H1 (cell line): ENCODE results near the gene CRTAC1. TPM values are rescaled to one million over a fixed set of nuclear protein-coding genes. Genes with fewer than 3 reads are reported as not detected.

Experiments used
- CTCF ChIA-PET: fragments of 300-600 bp; sonication (Branson Sonifier 250); formaldehyde crosslinking; loops from one replicate; lab custom pipeline; 2021; ENCODE audit not compliant: partially characterized antibody; lab: Charles Lee
- POLR2A ChIA-PET: fragments of 300-600 bp; sonication (Branson Sonifier 250); formaldehyde crosslinking; loops from one replicate; lab custom pipeline; 2021; ENCODE audit warnings: inconsistent platforms; ENCODE audit not compliant: partially characterized antibody; lab: Charles Lee
- DNase-seq, 2 experiments: peaks; one replicate each; pipeline versions ENCODE4 v3.0.0 to v3.0.0-alpha.2; 2010 to 2022; ENCODE audit warnings: low spot score in 2 of 2, low read depth in 1 of 2, mixed read lengths in 1 of 2
- FAIRE-seq: peaks from 2 replicates; lab custom pipeline; 2011; peaks lifted over from hg19 to GRCh38; lab: Jason Lieb, UNC
- H2AFZ ChIP-seq: 2 replicates; pipeline ENCODE4 v1.8.1; 2012; ENCODE audit warnings: low read length, inconsistent platforms
- H2AK5ac ChIP-seq: 2 replicates; pipeline ENCODE4 v1.6.1; 2013; ENCODE audit warnings: low read depth, low read length
- H2BK120ac ChIP-seq: replicated peaks from 2 replicates; pipeline ENCODE3; 2013; ENCODE audit warnings: low read depth, low read length, inconsistent platforms
- H2BK12ac ChIP-seq: 2 replicates; pipeline ENCODE4 v1.6.1; 2013; ENCODE audit warnings: low read depth, low read length
- H2BK15ac ChIP-seq: 2 replicates; pipeline ENCODE4 v1.6.1; 2013; ENCODE audit warnings: low read length
- H2BK20ac ChIP-seq: 2 replicates; pipeline ENCODE4 v1.6.1; 2013; ENCODE audit warnings: low read length
- H2BK5ac ChIP-seq: 2 replicates; pipeline ENCODE4 v1.6.1; 2013; ENCODE audit warnings: low read depth, low read length
- H3K14ac ChIP-seq: 2 replicates; pipeline ENCODE4 v1.6.1; 2013; ENCODE audit warnings: inconsistent platforms; ENCODE audit not compliant: insufficient read length
- H3K18ac ChIP-seq: 2 replicates; pipeline ENCODE4 v1.6.1; 2013; ENCODE audit warnings: low read length; ENCODE audit errors: extremely low read depth
- H3K23ac ChIP-seq: 2 replicates; pipeline ENCODE4 v1.6.1; 2013; ENCODE audit warnings: inconsistent platforms; ENCODE audit not compliant: insufficient read length
- H3K23me2 ChIP-seq: 2 replicates; pipeline ENCODE4 v1.6.1; 2013; ENCODE audit warnings: low read depth, low read length
- H3K27ac ChIP-seq: 2 replicates; pipeline ENCODE4 v1.6.1; 2011; ENCODE audit warnings: low read depth, low read length, inconsistent platforms
- H3K27me3 ChIP-seq, 4 experiments: replicated peaks in 1 of 4; 1 replicate in 1 of 4; 2 replicates in 3 of 4; pipeline versions ENCODE4 v1.6.1 to v1.8.1; 2011 to 2013; ENCODE audit warnings: low read length in 3 of 4, mild to moderate bottlenecking in 3 of 4, inconsistent platforms in 2 of 4, mixed read lengths in 2 of 4, moderate library complexity in 1 of 4; ENCODE audit not compliant: control insufficient read depth in 3 of 4, insufficient read depth in 3 of 4; ENCODE audit errors: extremely low read depth in 1 of 4
- H3K36me3 ChIP-seq, 4 experiments: 2 replicates each; pipeline versions ENCODE4 v1.6.1 to v1.8.1; 2011 to 2013; ENCODE audit warnings: mild to moderate bottlenecking in 4 of 4, low read length in 3 of 4, moderate library complexity in 2 of 4, control low read depth in 1 of 4, inconsistent platforms in 1 of 4; ENCODE audit not compliant: insufficient read depth in 4 of 4, control insufficient read depth in 2 of 4
- H3K4ac ChIP-seq: replicated peaks from 2 replicates; pipeline ENCODE3; 2013; ENCODE audit warnings: low read length, low read depth, mixed read lengths, inconsistent platforms; ENCODE audit not compliant: insufficient read length
- H3K4me1 ChIP-seq, 4 experiments: replicated peaks in 1 of 4; 1 replicate in 1 of 4; 2 replicates in 3 of 4; pipeline versions ENCODE4 v1.6.1 to v1.8.1; 2011 to 2013; ENCODE audit warnings: low read length in 3 of 4, inconsistent platforms in 2 of 4, mixed read lengths in 1 of 4; ENCODE audit not compliant: insufficient read depth in 4 of 4, control insufficient read depth in 3 of 4
- H3K4me2 ChIP-seq, 2 experiments: 2 replicates each; pipeline versions ENCODE4 v1.6.1 to v1.8.1; 2011 to 2013; ENCODE audit warnings: low read depth in 2 of 2, low read length in 2 of 2, control low read depth in 1 of 2, inconsistent platforms in 1 of 2, mild to moderate bottlenecking in 1 of 2; ENCODE audit not compliant: insufficient read depth in 1 of 2
- H3K4me3 ChIP-seq, 4 experiments: fragments of 200-600, 300-600 bp in 1 of 4; sonication (generic), shearing (Covaris generic), sonication (Bioruptor Twin) in 1 of 4; 2 replicates each; pipeline versions ENCODE4 v1.5.1 to v1.8.1; 2011 to 2016; ENCODE audit warnings: low read length in 4 of 4, low read depth in 3 of 4, control low read depth in 2 of 4, inconsistent platforms in 2 of 4, mild to moderate bottlenecking in 2 of 4, mixed read lengths in 1 of 4, moderate library complexity in 1 of 4; ENCODE audit not compliant: insufficient read depth in 2 of 4; ENCODE audit errors: extremely low read depth in 1 of 4
- H3K56ac ChIP-seq: replicated peaks from 2 replicates; pipeline ENCODE3; 2013; ENCODE audit warnings: low read depth, mild to moderate bottlenecking, mixed read lengths, low read length, inconsistent platforms; ENCODE audit not compliant: insufficient read length
- H3K79me1 ChIP-seq: 2 replicates; pipeline ENCODE4 v1.6.1; 2013; ENCODE audit warnings: low read depth, low read length, control low read depth
- H3K79me2 ChIP-seq, 2 experiments: 2 replicates each; pipeline versions ENCODE4 v1.6.1 to v1.8.1; 2012 to 2013; ENCODE audit warnings: low read length in 2 of 2, mild to moderate bottlenecking in 2 of 2, inconsistent platforms in 1 of 2; ENCODE audit not compliant: insufficient read depth in 2 of 2, control insufficient read depth in 1 of 2
- H3K9ac ChIP-seq, 4 experiments: replicated peaks in 1 of 4; 1 replicate in 1 of 4; 2 replicates in 3 of 4; pipeline versions ENCODE4 v1.6.1 to v1.8.1; 2011 to 2013; ENCODE audit warnings: low read depth in 3 of 4, low read length in 3 of 4, control low read depth in 2 of 4, mild to moderate bottlenecking in 2 of 4, moderate library complexity in 2 of 4, inconsistent platforms in 1 of 4; ENCODE audit errors: extremely low read depth in 1 of 4
- H3K9me3 ChIP-seq, 2 experiments: 2 replicates each; pipeline versions ENCODE4 v1.6.1 to v1.8.1; 2012 to 2013; ENCODE audit warnings: mild to moderate bottlenecking in 2 of 2, moderate library complexity in 2 of 2, control low read depth in 1 of 2, inconsistent platforms in 1 of 2, low read depth in 1 of 2, low read length in 1 of 2, mixed read lengths in 1 of 2; ENCODE audit not compliant: insufficient read depth in 2 of 2
- H4K20me1 ChIP-seq, 2 experiments: replicated peaks in 1 of 2; 2 replicates each; pipeline versions ENCODE3 to v1.8.1; 2011 to 2013; ENCODE audit warnings: inconsistent platforms in 2 of 2, low read length in 2 of 2, mild to moderate bottlenecking in 1 of 2; ENCODE audit not compliant: insufficient read depth in 2 of 2, control insufficient read depth in 1 of 2
- H4K5ac ChIP-seq: 2 replicates; pipeline ENCODE4 v1.6.1; 2013; ENCODE audit warnings: low read length, low read depth, mixed read lengths, inconsistent platforms; ENCODE audit not compliant: insufficient read length
- H4K8ac ChIP-seq: 2 replicates; pipeline ENCODE4 v1.8.0; 2013; ENCODE audit warnings: mild to moderate bottlenecking, moderate library complexity, low read length, inconsistent platforms; ENCODE audit not compliant: insufficient read depth; ENCODE audit errors: extremely low read depth
- H4K91ac ChIP-seq: replicated peaks from 2 replicates; pipeline ENCODE3; 2013; ENCODE audit warnings: low read length, mixed read lengths, inconsistent platforms; ENCODE audit not compliant: insufficient read length
- BACH1 ChIP-seq: IDR thresholded peaks from 2 replicates; pipeline ENCODE4 v1.6.1; 2012; ENCODE audit warnings: low read length, improper control_type of control experiment
- CHD1 ChIP-seq: IDR thresholded peaks from 2 replicates; pipeline ENCODE4 v1.6.1; 2012; ENCODE audit warnings: low read depth, low read length, improper control_type of control experiment
- CHD2 ChIP-seq: IDR thresholded peaks from 2 replicates; pipeline ENCODE4 v1.6.1; 2012; ENCODE audit warnings: low read length, improper control_type of control experiment
- CTCF ChIP-seq, 3 experiments: IDR thresholded peaks; 1 replicate in 2 of 3; 2 replicates in 1 of 3; pipeline versions ENCODE4 v1.5.1 to v1.6.1; 2011; ENCODE audit warnings: low read length in 3 of 3, mild to moderate bottlenecking in 3 of 3, inconsistent platforms in 2 of 3, low read depth in 1 of 3, moderate library complexity in 1 of 3; ENCODE audit not compliant: insufficient read depth in 1 of 3; ENCODE audit errors: control extremely low read depth in 1 of 3
- KDM1A ChIP-seq: fragments of 200-600, 300-600 bp; sonication (generic); IDR thresholded peaks from 2 replicates; pipeline ENCODE4 v1.7.1; 2016; ENCODE audit warnings: mild to moderate bottlenecking, low read length, borderline replicate concordance
- NRF1 ChIP-seq: IDR thresholded peaks from 2 replicates; pipeline ENCODE4 v1.6.1; 2011; ENCODE audit warnings: mild to moderate bottlenecking, low read depth, low read length, improper control_type of control experiment
- RAD21 ChIP-seq, 2 experiments: IDR thresholded peaks in 1 of 2; conservative IDR thresholded peaks in 1 of 2; 2 replicates each; pipeline ENCODE4 v1.6.1; 2011; ENCODE audit warnings: low read depth in 2 of 2, low read length in 2 of 2, improper control_type of control experiment in 1 of 2, inconsistent platforms in 1 of 2, mild to moderate bottlenecking in 1 of 2, moderate library complexity in 1 of 2
- YY1 ChIP-seq: IDR thresholded peaks from 2 replicates; pipeline ENCODE4 v1.6.1; 2011; ENCODE audit warnings: low read depth, mild to moderate bottlenecking, low read length
- WGBS, 2 experiments: shearing (Covaris generic) in 1 of 2; methylation state at CpG; one replicate each; pipeline versions ENCODE4 v1.1.6 to v1.1.7; 2013 to 2015; ENCODE audit warnings: low lambda C conversion rate in 2 of 2, mixed read lengths in 2 of 2, inconsistent platforms in 1 of 2, low coverage in 1 of 2, missing lambda C conversion rate in 1 of 2; ENCODE audit not compliant: insufficient replicate concordance in 2 of 2, insufficient coverage in 1 of 2, insufficient read length in 1 of 2; ENCODE audit errors: extremely low coverage in 1 of 2, missing lambda C conversion rate in 1 of 2; 5-methylcytosine and 5-hydroxymethylcytosine counted together
- polyA plus RNA-seq, 7 experiments: library from polyadenylated mRNA; depleted of rRNA in 3 of 7; stranded (reverse) in 5 of 7; unstranded in 2 of 7; fragments of >200 nt in 5 of 7; fragments of 200-250 nt in 2 of 7; gene quantifications; 1 replicate in 5 of 7; 2 replicates in 1 of 7; 4 replicates in 1 of 7; pipeline versions ENCODE4 v1.2.1 to v1.2.3, GENCODE V29; 2011 to 2013; ENCODE audit warnings: missing spikeins in 2 of 7, mixed read lengths in 2 of 7
- total RNA-seq: library from RNA; stranded (reverse); fragmentation: NEBNext Ultra II Directional; extraction: Animal tissue kit (Norgen Biotek cat#: 25700); gene quantifications from 2 replicates; pipeline ENCODE4 v1.2.1, GENCODE V29; 2021
- TF ChIP-seq, protein P1 (sequence below): IDR thresholded peaks from 2 replicates; pipeline ENCODE4 v1.6.1; 2012; ENCODE audit warnings: low read length, inconsistent platforms

CRTAC1 gene
- total and polyA plus RNA-seq, 2 of the 8 experiments (the other 6 are each of a cell fraction or from before 2014, with no cell fraction given): 0.91 to 1.2 TPM

DNA sequence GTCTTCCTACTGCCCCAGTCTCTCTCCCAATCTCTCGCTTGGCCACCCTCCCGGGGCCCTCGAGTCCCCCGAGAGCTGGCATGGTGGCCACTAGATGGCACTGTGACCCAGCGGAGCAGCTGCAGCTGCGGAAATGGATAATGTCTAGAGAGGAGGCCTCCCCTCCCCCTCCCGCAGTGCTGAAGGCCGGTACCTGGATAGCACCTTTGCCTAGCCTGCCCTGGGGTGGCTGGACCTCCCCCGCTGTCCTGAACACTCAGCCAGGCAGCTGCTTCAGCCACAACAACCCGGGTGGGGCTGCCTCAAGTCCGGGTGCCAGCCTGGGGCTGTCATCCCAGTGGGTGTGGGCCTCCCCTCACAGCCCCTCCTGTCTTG, 115.6 kb downstream of the CRTAC1 start:
- H3K14ac ChIP-seq: no peak overlapping the region
- no peak overlapping the region for H3K56ac ChIP-seq
- H3K4ac ChIP-seq: no peak overlapping the region
- H2AFZ ChIP-seq: no peak overlapping the region
- peak; percentile 48 for FAIRE-seq
- H4K20me1 ChIP-seq: no peaks in the 10 kb centered on the region
- H4K5ac ChIP-seq: no peak overlapping the region
- no peak overlapping the region; the same call in 1 of the 2 replicates for H2BK5ac ChIP-seq
- DNase-seq: peak; percentile 46 to 95
- no peak overlapping the region for H3K9ac ChIP-seq
- no peak overlapping the region for H3K4me3 ChIP-seq
- no peaks in the 10 kb centered on the region for H3K9me3 ChIP-seq
- no peaks in the 10 kb centered on the region for H3K23me2 ChIP-seq
- H3K4me2 ChIP-seq: peak overlapping the region in 1 of 2 experiments; percentile 44; a peak in 2 of 4 replicates
- no peak overlapping the region for H4K8ac ChIP-seq
- H3K27me3 ChIP-seq: peaks cover 0 to 6% (median 1%) of the 10 kb centered on the region in 4 experiments; a peak in 3 of 7 replicates
- H2AK5ac ChIP-seq: no peak overlapping the region
- H4K91ac ChIP-seq: no peak overlapping the region
- no peak overlapping the region for H2BK15ac ChIP-seq
- no peak overlapping the region for H2BK120ac ChIP-seq
- no peaks in the 10 kb centered on the region for H3K36me3 ChIP-seq
- H3K79me2 ChIP-seq: no peaks in the 10 kb centered on the region
- POLR2A ChIA-PET: no interaction called here
- H3K23ac ChIP-seq: no peak overlapping the region
- no peak overlapping the region for H2BK20ac ChIP-seq
- H3K18ac ChIP-seq: no peak overlapping the region
- peak overlapping the region; percentile 31; the same call in 1 of the 2 replicates for H2BK12ac ChIP-seq
- H3K27ac ChIP-seq: no peak overlapping the region
- CTCF ChIA-PET: interaction anchor here (0.5 to 10.6 kb wide), 41 partner anchors 9 to 522 kb away, joined by 3 to 246 read pairs (median 5); partner anchors contain the start of gene CRTAC1
- H3K4me1 ChIP-seq: peaks cover 0 to 6% (median 1%) of the 10 kb centered on the region in 4 experiments; a peak in 2 of 7 replicates
- no peaks in the 10 kb centered on the region for H3K79me1 ChIP-seq
- WGBS, 2 experiments: 14% methylated on average over 11 of the region's 11 CpGs; no CpG with 5 or more reads in 1 of the 2 experiments
- TF ChIP-seq RAD21 (IDR thresholded peaks at IDR 0.05 in 1 of 2, conservative IDR thresholded peaks at IDR 0.05 in 1 of 2; ENCODE audit: low read depth in 2 of 2, low read length in 2 of 2): peak; percentile 99
- TF ChIP-seq CHD2: peak; percentile 67; the same call in 1 of the 2 replicates
- TF ChIP-seq CHD1: no peak
- TF ChIP-seq, protein P1, sequence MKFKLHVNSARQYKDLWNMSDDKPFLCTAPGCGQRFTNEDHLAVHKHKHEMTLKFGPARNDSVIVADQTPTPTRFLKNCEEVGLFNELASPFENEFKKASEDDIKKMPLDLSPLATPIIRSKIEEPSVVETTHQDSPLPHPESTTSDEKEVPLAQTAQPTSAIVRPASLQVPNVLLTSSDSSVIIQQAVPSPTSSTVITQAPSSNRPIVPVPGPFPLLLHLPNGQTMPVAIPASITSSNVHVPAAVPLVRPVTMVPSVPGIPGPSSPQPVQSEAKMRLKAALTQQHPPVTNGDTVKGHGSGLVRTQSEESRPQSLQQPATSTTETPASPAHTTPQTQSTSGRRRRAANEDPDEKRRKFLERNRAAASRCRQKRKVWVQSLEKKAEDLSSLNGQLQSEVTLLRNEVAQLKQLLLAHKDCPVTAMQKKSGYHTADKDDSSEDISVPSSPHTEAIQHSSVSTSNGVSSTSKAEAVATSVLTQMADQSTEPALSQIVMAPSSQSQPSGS: no peak
- peak; percentile 75 to 97 (median 87) for TF ChIP-seq CTCF (IDR thresholded peaks at IDR 0.05; ENCODE audit: control extremely low read depth in 1 of 3, insufficient read depth in 1 of 3, low read depth in 1 of 3, low read length in 3 of 3)
- TF ChIP-seq KDM1A: no peak
- TF ChIP-seq BACH1: no peak
- peak; percentile 65; the same call in 1 of the 2 replicates for TF ChIP-seq YY1
- TF ChIP-seq NRF1: no peak
